HepG2 (cell line): ENCODE data around the gene HCFC2. TPM values are rescaled to one million over a fixed set of nuclear protein-coding genes. Genes with fewer than 3 reads are reported as not detected.

Experiments used
- ATAC-seq: fragments of 200-7000 bp; cut with Tn5 transposase; 3 replicates; pipeline ENCODE4 v1.9.1; 2020; ENCODE audit warnings: mild to moderate bottlenecking, moderate library complexity
- BruUV-seq: library from RNA; stranded (reverse); fragments of 400-500 nt; replicated peaks from 2 replicates; lab custom pipeline; 2021; lab: Mats Ljungman, UMichigan
- CTCF ChIA-PET: fragments of 300-600 bp; formaldehyde crosslinking; extraction: SDS; loops from one replicate; lab custom pipeline; 2021; ENCODE audit warnings: low total read pairs, inconsistent platforms, low intra/inter-chr PET ratio; lab: Yijun Ruan, JAX
- POLR2A ChIA-PET: fragments of 350-600 bp; sonication (Branson Sonifier 250); formaldehyde crosslinking; loops from one replicate; lab custom pipeline; 2020; ENCODE audit warnings: antibody characterized with exemption, inconsistent platforms; lab: Yijun Ruan, JAX
- DNase-seq: peaks from one replicate; pipeline ENCODE4 v3.0.0-alpha.2; 2015; ENCODE audit warnings: low spot score
- FAIRE-seq: peaks from 3 replicates; lab custom pipeline; 2011; peaks lifted over from hg19 to GRCh38; lab: Jason Lieb, UNC
- H2AFZ ChIP-seq: one replicate; pipeline ENCODE4 v1.6.1; 2011; ENCODE audit warnings: low read length, inconsistent platforms
- H3K27ac ChIP-seq: fragments of 300-600 bp; 3 replicates; pipeline ENCODE4 v1.8.0; 2011; ENCODE audit warnings: mixed run types, mild to moderate bottlenecking, mixed read lengths, low read length, inconsistent platforms; ENCODE audit not compliant: insufficient read depth; ENCODE audit errors: extremely low read length
- H3K27me3 ChIP-seq, 2 experiments: fragments of 200-600 bp in 1 of 2; 2 replicates in 1 of 2; 3 replicates in 1 of 2; pipeline versions ENCODE4 v1.6.0 to v1.8.0; 2011; ENCODE audit warnings: low read length in 2 of 2, mild to moderate bottlenecking in 2 of 2, moderate library complexity in 2 of 2, inconsistent platforms in 1 of 2; ENCODE audit not compliant: insufficient read depth in 2 of 2, control insufficient read depth in 1 of 2
- H3K36me3 ChIP-seq, 2 experiments: fragments of 200-600 bp in 1 of 2; replicated peaks in 1 of 2; 2 replicates in 1 of 2; 3 replicates in 1 of 2; pipeline versions ENCODE4 v1.5.1 to v1.8.0; 2011; ENCODE audit warnings: low read length in 2 of 2, inconsistent platforms in 1 of 2; ENCODE audit not compliant: insufficient read depth in 2 of 2, control insufficient read depth in 1 of 2
- H3K4me1 ChIP-seq: 2 replicates; pipeline ENCODE4 v1.5.1; 2012; ENCODE audit warnings: low read length, inconsistent platforms; ENCODE audit not compliant: insufficient read depth
- H3K4me2 ChIP-seq: 2 replicates; pipeline ENCODE4 v1.6.0; 2011; ENCODE audit warnings: low read depth, low read length, inconsistent platforms
- H3K4me3 ChIP-seq, 3 experiments: fragments of 200-600 bp in 1 of 3; sonication (generic), shearing (Covaris generic) in 1 of 3; replicated peaks in 1 of 3; 2 replicates each; pipeline ENCODE4 v1.5.1; 2011 to 2016; ENCODE audit warnings: low read length in 3 of 3, inconsistent platforms in 2 of 3, low read depth in 2 of 3, mild to moderate bottlenecking in 2 of 3, control low read depth in 1 of 3, mixed read lengths in 1 of 3; ENCODE audit not compliant: insufficient read depth in 1 of 3
- H3K79me2 ChIP-seq: one replicate; pipeline ENCODE4 v1.6.1; 2011; ENCODE audit warnings: low read length, inconsistent platforms; ENCODE audit not compliant: insufficient read depth
- H3K9ac ChIP-seq: 2 replicates; pipeline ENCODE4 v1.6.0; 2011; ENCODE audit warnings: mild to moderate bottlenecking, low read depth, low read length, inconsistent platforms; ENCODE audit not compliant: insufficient read depth
- H3K9me3 ChIP-seq: 2 replicates; pipeline ENCODE4 v1.5.1; 2012; ENCODE audit warnings: mild to moderate bottlenecking, low read length
- H4K20me1 ChIP-seq: 2 replicates; pipeline ENCODE4 v1.6.0; 2011; ENCODE audit warnings: inconsistent platforms, mild to moderate bottlenecking, low read length, moderate library complexity; ENCODE audit not compliant: insufficient read depth
- ATF7-NPFF ChIP-seq: sonication (generic); formaldehyde crosslinking; IDR thresholded peaks from 2 replicates; pipeline ENCODE4 v1.8.1; 2023; ENCODE audit warnings: mild to moderate bottlenecking, low read depth, missing genetic modification reagents, moderate library complexity
- DZIP1 ChIP-seq: sonication (generic); formaldehyde crosslinking; IDR thresholded peaks from 2 replicates; pipeline ENCODE4 v1.5.0; 2020; ENCODE audit warnings: mild to moderate bottlenecking, missing genetic modification reagents
- GTF3A ChIP-seq: sonication (generic); formaldehyde crosslinking; conservative IDR thresholded peaks from 2 replicates; pipeline ENCODE4 v1.4.0; 2020; ENCODE audit warnings: mild to moderate bottlenecking, missing genetic modification reagents
- HNRNPUL1 ChIP-seq: fragments of 200-400 bp; formaldehyde crosslinking; IDR thresholded peaks from 2 replicates; pipeline ENCODE4 v1.6.1; 2017; ENCODE audit warnings: low read depth, mild to moderate bottlenecking, low read length, moderate library complexity
- HOXA9 ChIP-seq: sonication (generic); formaldehyde crosslinking; IDR thresholded peaks from 2 replicates; pipeline ENCODE4 v1.8.1; 2022; ENCODE audit warnings: missing genetic modification reagents, mild to moderate bottlenecking, moderate library complexity, borderline replicate concordance
- JARID2 ChIP-seq: sonication (generic); formaldehyde crosslinking; IDR thresholded peaks from 2 replicates; pipeline ENCODE4 v1.8.1; 2023; ENCODE audit warnings: missing genetic modification reagents, inconsistent platforms; ENCODE audit not compliant: insufficient replicate concordance
- KDM6A ChIP-seq: IDR thresholded peaks from 2 replicates; pipeline ENCODE4 v1.6.1; 2016; ENCODE audit warnings: low read depth
- NR1H2 ChIP-seq: sonication (generic); formaldehyde crosslinking; IDR thresholded peaks from 2 replicates; pipeline ENCODE4 v1.8.1; 2022; ENCODE audit warnings: low read depth, missing genetic modification reagents, borderline replicate concordance
- PREB ChIP-seq: sonication (generic); formaldehyde crosslinking; IDR thresholded peaks from 2 replicates; pipeline ENCODE4 v1.4.0; 2020; ENCODE audit warnings: missing genetic modification reagents
- RXRA ChIP-seq: sonication (generic); formaldehyde crosslinking; IDR thresholded peaks from 2 replicates; pipeline ENCODE4 v1.5.1; 2020; ENCODE audit warnings: missing genetic modification reagents
- SNRNP70 ChIP-seq: fragments of 200-400 bp; formaldehyde crosslinking; IDR thresholded peaks from 2 replicates; pipeline ENCODE4 v1.6.1; 2017; ENCODE audit warnings: mild to moderate bottlenecking, low read depth, low read length, moderate library complexity
- TGIF2 ChIP-seq: IDR thresholded peaks from 2 replicates; pipeline ENCODE4 v1.6.1; 2016; ENCODE audit warnings: control low read depth, missing compliant biosample characterization
- ZBTB8A ChIP-seq: sonication (generic); formaldehyde crosslinking; IDR thresholded peaks from 2 replicates; pipeline ENCODE4 v1.4.0; 2020; ENCODE audit warnings: mild to moderate bottlenecking, low read depth, missing genetic modification reagents, borderline replicate concordance
- ZNF121 ChIP-seq: sonication (generic); formaldehyde crosslinking; IDR thresholded peaks from 2 replicates; pipeline ENCODE4 v1.5.0; 2020; ENCODE audit warnings: mild to moderate bottlenecking, missing genetic modification reagents
- ZNF776 ChIP-seq: sonication (generic); formaldehyde crosslinking; IDR thresholded peaks from 2 replicates; pipeline ENCODE4 v1.4.0; 2020; ENCODE audit warnings: mild to moderate bottlenecking, missing genetic modification reagents
- ZNF841 ChIP-seq: sonication (generic); formaldehyde crosslinking; IDR thresholded peaks from 2 replicates; pipeline ENCODE4 v1.8.1; 2023; ENCODE audit warnings: missing genetic modification reagents, borderline replicate concordance
- WGBS: methylation state at CpG from one replicate; pipeline ENCODE4 v1.1.6; 2017; ENCODE audit warnings: low lambda C conversion rate; 5-methylcytosine and 5-hydroxymethylcytosine counted together
- in situ Hi-C: cut with HindIII; loops from 2 replicates; pipeline ENCODE4 v1.10.0; 2017; ENCODE audit warnings: low pct_unique_long_range_greater_than_20kb; ENCODE audit not compliant: extremely low pct_ligation_motif_present
- intact Hi-C: fragments of 100-400 bp; cut with micrococcal nuclease; formaldehyde crosslinking; loops from one replicate; pipeline ENCODE4 v1.10.0; 2022; ENCODE audit not compliant: unreplicated experiment
- polyA plus RNA-seq, 8 experiments: library from polyadenylated mRNA; depleted of rRNA in 3 of 8; stranded (reverse) in 7 of 8; unstranded in 1 of 8; fragments of >200 nt; fragmentation: Illumina TruSeq in 4 of 8; extraction: Trizol in 4 of 8; gene quantifications; 2 replicates each; pipeline versions ENCODE4 v1.2.1 to v1.2.3, GENCODE V29; 2011 to 2016; ENCODE audit warnings: low read depth in 4 of 8, missing spikeins in 1 of 8, mixed read lengths in 1 of 8; ENCODE audit not compliant: insufficient read depth in 1 of 8
- total RNA-seq, 5 experiments: library from RNA; depleted of rRNA; stranded (reverse); fragments of >200 nt; fragmentation: Illumina TruSeq; extraction: Trizol; gene quantifications; 2 replicates each; pipeline ENCODE4 v1.2.3, GENCODE V29; 2016; ENCODE audit warnings: low read depth in 1 of 5

Gene HCFC2
- total and polyA plus RNA-seq, 2 of the 13 experiments (the other 11 are each of a cell fraction or from before 2014, with no cell fraction given): 3.7 to 4.9 TPM

GRCh38 chr12:104094284-104094683 is 30.0 kb downstream of the HCFC2 start (continued):
- TF ChIP-seq ZBTB8A: no peak
- TF ChIP-seq JARID2: no peak
- no peak for TF ChIP-seq HNRNPUL1
- TF ChIP-seq RXRA (CRISPR knock-in tag): no peak
- TF ChIP-seq NR1H2 (CRISPR knock-in tag): no peak
- no peak for TF ChIP-seq PREB (CRISPR knock-in tag)
- no peak for TF ChIP-seq KDM6A
- no peak for TF ChIP-seq GTF3A (CRISPR knock-in tag)

GRCh38 chr12:104095289-104095688 is 31.0 kb downstream of the HCFC2 start:
- no TSS peak for BruUV-seq
- Histone ChIP-seq H2AFZ (no peak overlapping the region), H3K79me2 (no peaks in the 10 kb centered on the region), H4K20me1 (no peaks in the 10 kb centered on the region), H3K9me3 (no peaks in the 10 kb centered on the region), H3K27me3 (no peaks in the 10 kb centered on the region), H3K27ac (no peak overlapping the region), H3K4me3 (no peak overlapping the region), H3K4me1 (no peaks in the 10 kb centered on the region), H3K9ac (no peak overlapping the region), H3K36me3 (peaks cover 0 to 2% of the 10 kb centered on the region in 2 experiments; a peak in 2 of 5 replicates), H3K4me2 (no peak overlapping the region)
- ChIA-PET POLR2A (no interaction called here), CTCF (no interaction called here)
- FAIRE-seq (no peak), ATAC-seq (no peak), DNase-seq (no peak)
- 98% methylated on average over 1 of the region's 1 CpG for WGBS
- intact Hi-C loops: no loop called here
- in situ Hi-C loops: no loop called here
- TF ChIP-seq DZIP1 (CRISPR knock-in tag) (no peak), ZNF776 (CRISPR knock-in tag) (no peak), HOXA9 (CRISPR knock-in tag) (no peak), ZNF121 (no peak), SNRNP70 (no peak), ATF7-NPFF (no peak), TGIF2 (no peak), ZNF841 (CRISPR knock-in tag) (no peak)
